ENCODE measurements around the gene DRICH1.
"Not testable (repeated sequence)": the region's sequence is repeated elsewhere in the genome, so short reads cannot be mapped to it uniquely, and the experiment has no call there.

DRICH1 gene, protein sequence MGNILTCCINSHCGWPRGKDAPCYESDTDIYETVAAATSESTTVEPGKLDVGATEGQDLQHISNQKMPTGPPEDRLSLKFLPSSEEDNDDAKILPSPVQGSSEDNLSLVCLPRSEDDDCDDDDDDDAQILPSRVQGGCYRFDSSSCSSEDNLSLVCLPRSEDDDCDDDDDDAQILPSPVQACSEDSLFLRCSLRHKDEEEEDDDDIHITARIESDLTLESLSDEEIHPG

DNA sequence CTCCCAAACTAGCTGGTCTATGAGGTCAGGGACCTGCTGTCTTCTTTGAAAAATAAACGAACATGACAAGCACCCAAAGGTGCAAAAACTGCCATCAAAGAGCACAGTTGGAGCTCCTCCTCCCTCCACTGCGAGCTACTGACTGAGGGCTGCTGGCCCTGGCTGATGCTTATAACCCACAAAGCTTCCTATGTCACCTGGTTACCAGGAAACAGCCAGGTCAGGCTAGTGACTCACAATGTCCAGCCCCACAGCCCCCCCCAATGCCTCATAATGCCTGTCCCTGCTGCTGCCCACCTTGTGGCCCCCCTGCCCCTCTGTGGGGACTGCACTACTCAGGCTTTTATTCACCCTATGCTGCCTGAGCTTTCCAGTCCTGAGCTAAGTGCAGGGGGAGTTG, at the start of gene DRICH1:
DRICH1 (minus strand) TSS at position 144 of the 400 bp plus-strand sequence. CDS start 298 bp downstream, outside the sequence.
- DNase-seq (ENCODE audit: low spot score), result no peak

DNA sequence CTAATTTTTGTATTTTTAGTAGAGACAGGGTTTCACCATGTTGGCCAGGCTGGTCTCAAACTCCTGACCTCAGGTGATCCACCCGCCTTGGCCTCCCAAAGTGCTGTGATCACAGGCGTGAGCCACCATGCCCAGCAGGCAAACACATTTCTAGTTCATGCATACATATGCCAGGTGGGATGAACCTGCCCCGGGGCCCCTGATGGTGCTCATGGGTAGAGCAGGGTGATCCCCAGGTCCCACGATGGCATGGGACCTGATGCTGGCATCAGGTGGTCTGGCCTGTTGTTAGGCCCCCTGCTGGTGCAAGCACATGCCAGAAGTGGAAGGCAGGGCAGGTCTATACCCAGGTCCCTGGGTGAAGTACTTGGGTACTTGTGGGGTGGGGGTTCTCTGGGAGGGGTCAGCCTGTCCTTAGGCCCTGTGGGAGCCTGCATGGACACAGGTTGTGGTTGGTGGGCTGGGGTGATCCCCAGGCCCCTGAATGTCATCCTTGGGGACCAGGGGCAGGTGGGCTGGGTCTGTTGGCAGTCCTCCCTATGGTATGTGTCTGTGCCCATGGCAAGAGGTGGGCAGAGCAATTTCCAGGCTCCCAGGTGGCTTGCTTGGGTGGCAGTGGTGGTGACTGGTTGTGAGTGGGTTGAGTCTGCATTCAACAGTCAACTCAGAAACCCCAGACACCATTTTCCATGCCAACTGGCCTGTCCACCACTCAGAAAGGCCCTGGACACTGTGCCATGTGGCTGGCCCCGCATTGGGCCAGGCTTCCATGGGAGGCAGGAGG, 49.1 kb upstream of the DRICH1 start:
- DNase-seq (ENCODE audit: low spot score), result peak; percentile 9

DNA sequence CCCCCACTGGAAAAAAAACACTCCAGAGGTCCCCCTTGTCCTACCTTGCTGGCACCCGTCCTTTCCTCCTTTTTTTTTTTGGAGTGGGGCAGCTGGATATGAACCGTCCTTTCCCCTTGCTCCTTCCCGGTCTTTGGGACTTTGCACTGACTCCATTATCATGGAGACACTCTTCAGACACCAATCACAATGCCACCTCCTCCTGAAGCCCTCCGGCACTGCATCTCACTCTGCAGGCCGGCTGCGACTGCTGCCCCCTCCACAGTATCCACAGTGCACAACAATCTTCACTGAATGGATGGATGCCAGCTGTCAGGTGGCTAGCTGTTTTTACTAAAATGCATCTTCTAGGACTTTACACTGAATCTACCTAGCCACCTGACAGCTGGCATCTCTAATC, 46.0 kb upstream of the DRICH1 start:
- DNase-seq (ENCODE audit: low spot score), result peak; percentile 21

DNA sequence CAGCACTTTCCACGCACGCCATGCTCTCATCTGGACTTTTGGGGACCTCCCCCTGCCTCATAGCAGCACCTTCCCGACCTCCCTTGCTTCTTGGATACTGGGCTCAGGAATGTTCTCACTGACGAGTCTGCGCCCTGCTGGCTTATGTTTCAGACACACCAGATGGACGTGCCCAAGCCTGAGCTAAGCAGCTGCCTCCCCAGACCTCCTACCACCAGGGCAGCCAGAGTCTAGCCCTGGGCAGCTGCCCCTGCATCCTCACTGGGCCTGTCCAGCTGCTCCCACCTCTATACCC, 45.5 kb upstream of the DRICH1 start:
- no peak for DNase-seq (ENCODE audit: low spot score)

DNA sequence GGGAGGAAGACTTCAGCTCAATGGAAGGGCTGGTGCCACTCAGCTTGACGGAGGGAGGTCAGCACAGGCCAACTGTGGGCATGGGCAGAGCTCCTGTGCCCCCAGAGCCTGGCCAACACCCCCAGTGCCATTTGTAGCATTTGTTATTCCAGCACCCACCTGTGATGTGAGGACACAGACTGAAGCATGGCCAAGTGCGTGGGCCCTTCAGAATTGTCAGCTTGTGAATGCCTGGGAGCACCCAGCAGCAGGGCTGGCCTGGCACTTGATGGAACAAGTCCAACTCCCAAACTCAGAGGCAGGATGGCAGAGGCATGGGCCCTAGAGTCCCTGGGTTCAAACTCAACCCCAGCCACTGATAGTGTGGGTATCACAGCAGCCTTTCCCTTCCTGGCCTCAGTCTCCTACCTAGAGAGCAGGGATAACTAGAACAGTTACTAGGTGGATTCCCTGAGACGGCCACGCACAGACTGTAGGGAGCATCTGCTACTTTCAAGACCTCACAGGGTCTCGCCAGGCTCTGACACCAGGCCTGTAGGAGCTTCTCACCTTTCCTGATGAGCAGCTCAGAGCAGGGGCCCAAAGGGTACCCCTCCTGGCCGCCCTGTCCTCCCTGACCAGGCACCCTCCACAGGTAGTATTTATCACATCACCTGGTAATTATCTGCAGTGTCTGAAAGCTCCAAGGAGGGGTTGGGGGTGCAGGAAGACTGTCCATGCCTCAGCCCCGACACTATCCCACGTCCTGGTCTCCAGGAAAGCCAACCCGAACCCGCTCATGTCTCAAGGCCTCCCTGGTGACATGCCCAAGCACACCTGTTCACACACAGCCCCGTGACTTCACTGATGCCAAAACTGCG, 45.0 kb upstream of the DRICH1 start:
- DNase-seq (ENCODE audit: low spot score), result not testable (repeated sequence)

DNA sequence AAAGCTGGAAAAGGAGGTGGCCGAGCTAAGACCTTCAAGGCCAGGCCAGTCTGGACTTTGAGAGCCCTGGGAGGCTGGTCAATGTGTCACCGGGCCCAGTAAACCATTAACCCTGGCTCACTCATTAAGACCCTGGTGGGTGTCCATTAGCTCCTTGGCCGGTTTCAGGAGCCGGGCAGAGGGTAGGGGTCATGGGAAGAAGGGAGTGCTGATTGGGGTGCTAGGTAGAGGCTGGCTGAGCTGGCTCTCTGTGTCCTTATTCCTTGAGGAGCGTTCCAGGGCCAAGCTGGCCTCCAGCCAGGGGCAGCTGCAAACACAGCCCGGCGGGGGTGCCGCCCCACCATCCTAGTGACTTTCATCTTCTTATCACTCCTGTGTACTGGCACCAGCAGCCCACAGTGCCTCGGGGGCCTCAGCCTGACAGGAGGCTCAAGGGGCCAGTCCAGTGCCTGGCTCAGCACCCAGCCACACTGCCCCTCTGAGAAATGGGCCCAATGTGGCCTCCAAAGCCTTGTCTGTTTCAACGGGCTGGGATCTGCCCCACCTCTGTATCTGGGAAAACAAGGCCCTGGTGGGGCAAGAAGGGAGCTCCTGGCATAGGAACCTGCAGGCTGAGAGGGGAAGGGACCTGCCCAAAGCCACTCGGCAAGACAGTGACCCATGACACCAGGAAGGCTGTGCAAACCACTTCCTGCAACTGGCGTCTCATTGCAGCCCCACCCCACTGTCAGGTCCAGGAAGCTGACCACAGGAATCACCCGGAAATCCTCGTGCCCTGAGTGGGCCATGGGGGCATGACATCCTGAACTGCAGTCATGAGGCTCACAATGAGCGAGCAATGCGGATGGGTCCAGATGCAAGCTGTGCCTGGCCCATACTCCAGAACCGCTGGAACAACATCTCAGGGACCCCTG, 43.6 kb upstream of the DRICH1 start:
- no peak for DNase-seq (ENCODE audit: low spot score)

DNA sequence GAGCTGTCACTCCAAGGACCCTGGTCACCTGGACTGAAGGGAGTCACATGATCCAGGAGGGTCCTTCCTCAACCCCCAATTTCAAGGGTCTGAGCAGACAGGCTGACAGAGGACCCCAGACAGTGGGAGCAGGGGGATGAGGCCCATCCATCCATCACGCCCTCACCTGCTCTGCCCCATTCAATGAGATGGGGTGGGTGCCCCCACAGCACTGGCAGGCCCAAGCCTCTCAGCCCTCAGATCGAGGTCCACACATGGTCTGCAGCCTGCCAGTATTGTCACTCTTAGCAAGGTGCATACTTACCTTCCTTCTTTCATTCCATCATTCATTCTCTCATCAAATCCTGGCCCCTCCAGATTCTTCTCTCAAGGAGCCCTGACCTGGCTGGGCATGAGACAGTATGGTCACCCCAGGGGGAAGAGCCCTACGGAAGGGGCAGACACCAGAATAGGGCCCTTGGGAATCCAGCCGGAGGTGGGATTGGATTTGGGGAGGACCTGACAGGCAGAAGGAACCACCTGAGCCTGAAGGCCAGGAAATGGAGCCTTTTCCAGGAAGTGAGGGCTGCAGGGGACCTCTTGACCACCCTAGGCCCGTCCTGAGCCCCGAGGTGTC, 42.9 kb upstream of the DRICH1 start:
- DNase-seq (ENCODE audit: low spot score), result not testable (repeated sequence)

DNA sequence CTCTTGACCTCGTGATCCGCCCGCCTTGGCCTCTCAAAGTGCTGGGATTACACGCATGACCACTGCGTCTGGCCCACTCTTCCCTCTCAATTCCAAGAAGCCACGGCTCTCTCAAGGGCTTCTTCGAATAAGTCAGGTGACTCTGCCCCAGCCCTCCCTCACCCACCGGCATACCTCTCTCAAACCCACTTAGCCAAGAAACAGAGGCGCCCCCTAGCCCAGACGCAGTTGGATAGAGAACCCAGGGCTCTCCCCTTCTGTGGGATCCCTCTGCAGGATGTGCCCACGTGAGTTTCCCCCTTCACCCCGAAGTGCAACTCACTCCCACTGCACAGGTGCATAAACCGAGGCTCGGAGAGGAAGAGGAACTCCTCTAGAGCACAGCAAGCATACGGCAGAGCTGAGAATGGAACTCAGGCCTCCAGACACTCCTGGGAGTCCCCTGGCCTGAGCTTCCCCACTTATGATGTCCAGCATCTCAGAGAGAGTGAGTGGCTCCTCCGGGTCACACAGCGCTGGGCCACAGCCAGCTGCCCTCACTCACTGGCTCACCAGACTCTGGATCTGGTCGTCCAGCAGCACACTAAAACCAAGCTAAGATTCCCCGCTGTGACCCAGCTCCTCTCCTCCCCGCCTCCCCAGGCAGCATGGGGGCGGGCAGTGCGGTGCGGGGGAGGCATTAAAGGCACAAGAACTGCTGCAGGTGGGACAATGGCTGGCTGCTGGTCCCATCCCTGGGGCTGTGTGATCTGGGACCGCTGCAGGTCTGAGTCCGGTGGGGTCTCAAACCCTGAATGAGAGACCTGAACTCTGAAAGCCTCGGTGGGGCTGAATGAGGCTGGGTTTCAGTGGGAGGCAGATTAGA, 41.9 kb upstream of the DRICH1 start:
- no peak for DNase-seq (ENCODE audit: low spot score)

DNA sequence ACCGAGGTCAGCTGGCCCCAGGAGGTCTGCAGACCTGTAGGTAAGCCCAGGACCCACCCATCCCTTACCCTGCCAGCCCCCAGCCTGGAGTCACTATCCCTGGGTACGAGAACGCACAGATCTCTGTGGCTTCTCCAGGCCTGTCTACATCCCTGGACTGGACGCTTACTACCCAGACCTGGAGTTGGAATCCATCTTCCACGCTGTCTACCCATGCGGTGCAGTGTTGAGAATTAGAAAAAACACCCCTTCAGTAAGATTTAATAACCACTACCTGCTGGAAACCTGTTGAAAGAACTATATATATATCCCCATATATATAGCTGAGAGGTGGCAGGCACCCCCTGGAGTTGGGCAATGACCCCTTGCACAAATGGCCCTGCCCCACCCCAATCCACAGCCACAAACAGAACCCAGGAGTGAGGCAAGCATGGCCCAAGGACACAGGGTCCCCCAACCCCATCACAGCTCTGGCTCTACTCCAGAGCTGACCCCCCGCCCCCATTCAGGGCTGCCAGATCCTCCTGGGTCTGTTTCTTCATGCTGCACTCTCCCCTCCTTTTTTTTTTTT, 41.0 kb upstream of the DRICH1 start:
- no peak for DNase-seq (ENCODE audit: low spot score)

DNA sequence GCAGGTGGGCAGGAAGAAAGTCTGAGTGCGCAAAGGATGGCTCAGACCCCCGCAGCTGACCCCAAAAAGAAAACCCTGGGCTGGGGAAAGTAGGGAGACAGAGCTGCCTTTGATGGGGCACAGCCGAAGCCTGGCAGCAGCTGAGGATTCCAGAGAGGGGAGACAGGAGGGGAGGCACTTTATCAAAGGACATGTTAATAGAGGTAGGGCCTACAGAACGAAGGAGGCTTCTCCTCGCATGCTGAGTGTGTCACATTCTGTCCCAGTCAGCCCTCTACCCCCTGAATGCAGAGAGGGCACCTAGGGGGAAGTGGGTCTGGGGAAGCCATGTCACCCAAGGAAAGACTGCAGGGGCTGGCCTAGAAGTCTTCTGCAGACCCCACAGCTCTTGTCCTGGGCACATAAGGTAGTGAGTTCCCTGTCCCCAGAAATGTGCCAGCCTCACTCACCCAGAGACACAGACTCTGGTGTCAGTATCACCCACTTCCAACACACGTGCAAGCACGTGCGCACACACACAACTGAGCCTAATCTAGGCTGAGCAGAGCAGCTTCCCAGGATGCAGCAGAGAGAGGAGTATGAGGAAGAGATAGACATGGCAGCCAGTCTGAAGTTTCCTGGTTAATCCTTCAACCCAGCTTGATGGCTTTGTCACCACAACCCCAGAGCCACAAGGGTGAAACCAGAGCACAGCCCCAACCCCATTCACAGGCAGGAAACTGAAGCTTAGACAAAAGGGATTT, 40.4 kb upstream of the DRICH1 start:
- DNase-seq (ENCODE audit: low spot score), result not testable (repeated sequence)

DNA sequence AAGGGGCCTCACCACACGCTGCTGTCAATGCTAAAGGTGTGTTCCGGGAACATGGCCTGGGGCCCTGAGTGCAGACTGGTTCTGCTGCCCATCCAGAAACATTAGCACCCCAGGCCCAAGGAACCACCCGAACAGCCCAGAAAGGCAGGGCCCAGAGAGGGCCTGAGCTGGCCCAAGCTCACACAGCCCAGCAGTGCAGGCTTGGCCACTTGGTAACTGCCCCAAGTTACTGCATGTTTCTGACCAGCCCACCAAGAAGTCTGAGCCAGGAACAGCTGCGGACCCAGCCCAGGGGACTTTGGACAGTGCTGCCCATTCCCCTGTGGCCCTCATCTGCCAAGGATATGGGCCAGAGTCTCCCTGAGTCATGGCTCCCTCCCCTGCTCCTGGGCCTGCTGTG, 39.3 kb upstream of the DRICH1 start:
- not testable (repeated sequence) for DNase-seq (ENCODE audit: low spot score)

DNA sequence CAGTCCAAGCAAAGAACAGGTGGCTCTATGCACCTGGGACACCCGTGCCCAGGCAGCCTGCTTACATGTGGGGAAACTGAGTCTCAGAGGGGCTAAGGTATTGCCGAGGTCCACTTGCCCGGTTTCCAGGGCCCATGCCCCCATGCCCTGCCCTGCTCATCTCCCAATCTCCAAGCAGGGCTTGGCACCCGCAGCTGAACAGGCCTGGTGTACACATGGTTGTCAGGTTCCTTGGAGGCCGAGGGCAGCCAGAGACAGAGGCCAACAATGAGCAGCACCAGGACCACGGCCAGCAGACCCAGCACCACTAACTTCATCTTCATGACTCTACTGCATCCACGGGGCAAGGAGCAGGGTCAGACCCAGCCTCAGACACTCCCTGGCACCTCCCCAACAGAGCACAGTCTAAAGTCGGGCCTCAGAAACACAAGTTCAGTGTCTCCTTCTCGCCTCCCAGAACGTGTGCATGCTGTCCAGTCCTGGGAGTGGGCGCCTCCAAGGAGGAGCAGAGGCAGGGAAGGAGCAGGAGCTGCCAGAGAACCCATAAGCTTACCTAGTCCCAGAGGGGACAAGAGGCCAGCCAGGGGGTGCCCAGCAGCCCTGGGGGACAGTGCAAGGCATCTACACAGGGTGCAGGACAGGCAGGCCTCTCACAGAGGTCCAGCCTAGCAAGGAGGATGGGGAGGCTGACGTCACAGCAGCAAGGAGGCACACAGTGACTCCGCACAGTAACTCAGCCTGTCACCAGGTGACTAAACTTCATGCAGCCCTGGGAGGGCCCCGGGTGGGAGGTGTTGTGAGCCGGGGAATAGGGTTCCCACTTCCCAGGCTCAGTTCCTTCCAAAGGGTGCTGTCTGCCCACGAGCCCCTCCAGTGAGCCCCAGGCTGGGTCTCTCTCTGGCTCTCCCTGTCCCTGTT, 38.5 kb upstream of the DRICH1 start:
- no peak for DNase-seq (ENCODE audit: low spot score)

DNA sequence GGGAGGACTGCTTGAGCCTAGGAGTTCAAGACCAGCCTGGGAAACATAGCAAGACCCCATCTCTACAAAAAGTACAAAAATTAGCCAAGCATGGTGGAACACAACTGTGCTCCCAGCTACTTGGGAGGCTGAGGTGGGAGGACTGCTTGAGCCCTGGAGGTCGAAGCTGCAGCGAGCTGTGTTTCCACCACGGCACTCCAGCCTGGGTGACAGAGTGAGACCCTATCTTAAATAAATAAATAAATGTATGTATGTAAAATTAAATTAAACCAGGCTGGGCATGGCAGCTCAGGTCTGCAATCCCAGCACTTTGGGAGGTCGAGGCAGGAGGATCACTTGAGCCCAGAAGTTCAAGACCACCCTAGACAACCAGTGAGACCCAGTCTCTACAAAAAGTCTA, 28.3 kb upstream of the DRICH1 start:
- DNase-seq (ENCODE audit: low spot score), result not testable (repeated sequence)

DNA sequence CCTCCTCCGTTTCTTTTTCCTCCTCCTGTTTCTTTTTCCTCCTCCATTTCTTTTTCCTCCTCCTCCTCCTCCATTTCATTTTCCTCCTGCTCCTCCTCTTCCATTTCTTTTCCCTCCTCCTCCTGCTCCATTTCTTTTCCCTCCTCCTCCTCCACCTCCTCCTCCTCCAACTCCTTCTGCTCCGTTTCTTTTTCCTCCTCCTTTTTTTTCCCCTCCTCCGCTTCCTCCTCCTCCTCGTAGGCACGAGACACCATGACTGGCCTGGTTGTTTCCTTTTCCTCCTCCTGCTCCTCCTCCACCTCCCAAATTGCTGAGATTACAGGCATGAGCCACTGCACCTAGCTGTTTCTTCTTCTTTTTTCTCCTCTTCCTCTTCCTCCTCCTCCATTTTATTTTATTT, 25.6 kb upstream of the DRICH1 start:
- no peak for DNase-seq (ENCODE audit: low spot score)

DNA sequence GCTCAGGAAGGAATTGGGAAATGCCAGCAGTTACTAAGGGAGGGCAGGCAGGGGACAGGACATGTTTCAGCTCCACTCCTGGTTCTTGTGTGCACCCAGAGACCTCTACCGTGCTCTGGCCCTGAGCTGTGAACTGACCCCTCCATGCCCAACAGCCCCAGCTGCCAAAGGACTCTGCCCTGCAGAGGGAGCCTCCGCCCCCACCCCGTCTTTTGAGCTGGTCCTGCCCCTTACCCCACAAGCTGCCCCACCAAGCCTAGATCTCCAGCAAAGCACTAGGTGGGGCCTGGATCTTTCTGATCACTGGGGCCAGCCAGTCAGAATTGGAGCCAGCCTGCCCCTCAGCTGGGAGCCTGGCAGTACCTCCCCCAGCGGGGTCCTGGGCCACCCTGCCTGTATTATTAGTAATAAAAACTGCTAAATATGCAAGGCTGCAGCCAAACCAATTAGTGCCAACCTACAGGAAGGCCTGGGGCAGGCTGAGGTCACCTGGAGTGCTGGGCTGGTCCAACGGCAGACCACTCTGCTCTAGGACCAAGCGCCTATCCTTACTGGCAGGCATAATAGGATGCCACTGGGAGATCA, 23.9 kb upstream of the DRICH1 start:
- no peak for DNase-seq (ENCODE audit: low spot score)

DNA sequence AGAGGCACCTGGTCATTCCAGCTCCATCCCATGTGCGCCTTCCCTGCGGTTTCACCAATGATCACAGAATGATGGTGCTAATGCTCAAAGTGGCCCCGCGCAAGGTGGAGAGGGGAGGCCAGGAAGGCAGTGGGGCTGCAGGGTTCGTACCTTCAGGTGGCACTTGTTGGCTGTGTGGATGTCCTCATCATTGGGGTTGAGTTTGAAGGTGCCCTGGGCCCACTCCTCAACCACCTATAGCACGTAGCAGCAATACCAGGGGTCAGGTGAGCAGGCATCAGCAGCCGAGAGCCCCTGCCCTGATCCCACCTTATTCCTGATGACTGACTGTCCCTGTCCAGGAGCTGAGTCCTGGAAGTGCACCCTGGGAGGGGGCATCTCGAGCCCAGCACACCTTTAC, 20.6 kb upstream of the DRICH1 start:
- no peak for DNase-seq (ENCODE audit: low spot score)

DNA sequence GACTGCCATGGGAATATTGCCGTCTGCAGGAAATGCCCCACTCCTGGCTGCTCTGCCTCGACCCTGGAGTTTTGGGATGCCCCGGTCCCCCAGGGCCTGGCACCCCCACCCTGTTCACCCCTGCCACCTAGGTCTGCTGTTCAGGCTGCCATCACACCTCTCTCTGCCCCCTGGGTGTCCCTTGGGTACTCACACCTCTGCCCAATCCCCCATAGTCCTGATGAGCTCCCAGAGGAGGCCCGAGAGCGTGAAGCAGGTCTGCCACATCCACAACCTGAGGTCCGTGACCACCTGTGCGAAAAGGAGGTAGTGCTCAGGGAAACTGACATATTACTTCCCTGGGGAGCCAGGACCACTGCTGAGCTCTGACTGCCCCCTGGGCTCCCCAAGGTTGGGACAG, 20.2 kb upstream of the DRICH1 start:
- DNase-seq (ENCODE audit: low spot score), result no peak

DNA sequence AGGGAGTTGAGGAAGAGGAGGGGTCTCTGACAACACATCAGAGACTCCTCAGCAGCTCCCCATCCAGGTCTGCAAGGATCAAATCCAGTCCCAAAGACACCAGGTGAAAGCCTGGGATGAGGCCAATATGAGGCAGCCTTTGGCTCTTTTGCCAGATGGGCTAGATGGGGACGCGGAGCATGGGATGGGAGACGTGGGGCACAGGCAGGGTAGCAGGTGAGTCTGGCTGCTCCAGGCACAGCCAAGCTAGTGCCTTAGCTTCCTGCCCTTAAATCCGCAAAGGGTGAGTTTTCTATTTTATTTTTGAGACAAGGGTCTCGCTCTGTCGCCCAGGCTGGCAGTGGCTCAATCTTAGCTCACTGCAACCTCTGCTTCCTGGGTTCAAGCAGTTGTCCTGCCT, 19.6 kb upstream of the DRICH1 start:
- DNase-seq (ENCODE audit: low spot score), result no peak
